NCI-H69 (cell line): ENCODE measurements around the gene SEMA4D.
A peak's percentile ranks its signal among the peaks of the same experiment; 100 is the strongest.
"Not testable (repeated sequence)": the region's sequence is repeated elsewhere in the genome, so short reads cannot be mapped to it uniquely, and the experiment has no call there.

ENCODE experiments used
- DNase-seq: peaks from one replicate; lab custom pipeline; 2025; lab: John Stamatoyannopoulos, UW

The SEMA4D gene

DNA sequence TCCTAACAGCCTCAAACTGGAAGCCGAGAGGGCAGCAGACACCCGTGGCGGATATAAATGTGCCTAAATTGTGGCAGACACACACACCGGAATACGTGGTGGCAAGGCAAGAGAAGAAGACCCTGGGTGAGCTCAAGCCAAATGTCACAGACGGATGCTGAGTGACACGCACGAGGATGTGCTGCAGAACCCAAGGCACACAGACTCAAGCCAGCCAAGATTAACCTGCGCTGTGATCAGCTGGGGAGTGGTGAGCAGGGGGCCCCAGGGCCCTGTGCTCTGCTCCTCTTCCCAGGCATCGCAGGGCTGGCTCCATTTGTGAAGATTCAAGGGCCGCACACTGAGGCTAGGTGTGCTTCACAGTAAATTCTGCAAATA lies 16.4 kb downstream of the SEMA4D start:
- no peak for DNase-seq

DNA sequence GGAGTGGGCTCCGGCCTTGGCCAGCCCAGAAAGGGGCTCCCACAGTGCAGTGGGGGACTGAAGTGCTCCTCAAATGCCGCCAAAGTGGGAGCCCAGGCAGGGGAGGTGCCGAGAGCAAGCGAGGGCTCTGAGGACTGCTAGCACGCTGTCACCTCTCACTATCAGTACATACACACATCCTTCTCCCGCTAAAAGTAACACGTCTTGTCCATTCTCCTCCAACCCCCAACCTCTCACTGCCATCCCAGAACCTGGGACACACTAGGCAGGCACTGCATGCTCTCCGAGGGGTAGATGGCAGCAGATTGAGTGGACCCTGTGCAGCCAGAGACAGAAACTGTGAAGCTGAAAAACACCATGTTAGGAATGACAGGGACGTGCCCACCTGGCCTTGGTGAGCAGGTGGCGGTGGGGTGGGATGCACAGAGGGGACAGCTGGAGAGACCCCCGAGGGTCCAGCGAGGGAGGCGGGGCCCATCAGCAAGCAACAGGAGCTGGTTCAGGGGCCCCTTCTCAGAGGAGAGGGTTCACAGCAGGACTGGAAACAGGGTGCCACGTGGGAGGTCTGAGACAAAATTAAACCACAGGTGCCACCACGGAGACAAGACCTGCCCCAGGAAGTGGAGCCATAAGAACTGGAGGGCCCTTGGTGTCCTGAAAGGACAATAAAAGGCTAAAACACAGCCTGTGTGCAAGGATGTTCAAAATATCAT lies 16.9 kb downstream of the SEMA4D start:
- no peak for DNase-seq

DNA sequence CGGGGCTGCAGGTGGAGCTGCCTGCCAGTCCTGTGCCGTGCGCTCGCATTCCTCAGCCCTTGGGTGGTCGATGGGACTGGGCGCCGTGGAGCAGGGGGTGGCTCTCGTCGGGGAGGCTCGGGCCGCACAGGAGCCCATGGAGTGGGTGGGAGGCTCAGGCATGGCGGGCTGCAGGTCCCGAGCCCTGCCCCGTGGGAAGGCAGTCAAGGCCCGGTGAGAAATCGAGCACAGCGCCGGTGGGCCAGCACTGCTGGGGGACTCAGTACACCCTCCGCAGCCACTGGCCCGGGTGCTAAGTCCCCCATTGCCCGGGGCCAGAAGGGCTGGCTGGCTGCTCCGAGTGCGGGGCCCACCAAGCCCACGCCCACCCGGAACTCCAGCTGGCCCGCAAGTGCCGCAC lies 17.5 kb downstream of the SEMA4D start:
- DNase-seq: not testable (repeated sequence)

DNA sequence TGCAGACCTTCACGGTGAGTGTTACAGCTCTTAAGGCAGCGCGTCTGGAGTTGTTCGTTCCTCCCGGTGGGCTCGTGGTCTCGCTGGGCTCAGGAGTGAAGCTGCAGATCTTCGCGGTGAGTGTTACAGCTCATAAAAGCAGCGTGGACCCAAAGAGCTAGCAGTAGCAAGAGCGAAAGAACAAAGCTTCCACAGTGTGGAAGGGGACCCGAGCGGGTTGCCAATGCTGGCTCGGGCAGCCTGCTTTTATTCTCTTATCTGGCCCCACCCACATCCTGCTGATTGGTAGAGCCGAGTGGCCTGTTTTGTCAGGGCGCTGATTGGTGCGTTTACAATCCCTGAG lies 18.3 kb downstream of the SEMA4D start:
- not testable (repeated sequence) for DNase-seq

DNA sequence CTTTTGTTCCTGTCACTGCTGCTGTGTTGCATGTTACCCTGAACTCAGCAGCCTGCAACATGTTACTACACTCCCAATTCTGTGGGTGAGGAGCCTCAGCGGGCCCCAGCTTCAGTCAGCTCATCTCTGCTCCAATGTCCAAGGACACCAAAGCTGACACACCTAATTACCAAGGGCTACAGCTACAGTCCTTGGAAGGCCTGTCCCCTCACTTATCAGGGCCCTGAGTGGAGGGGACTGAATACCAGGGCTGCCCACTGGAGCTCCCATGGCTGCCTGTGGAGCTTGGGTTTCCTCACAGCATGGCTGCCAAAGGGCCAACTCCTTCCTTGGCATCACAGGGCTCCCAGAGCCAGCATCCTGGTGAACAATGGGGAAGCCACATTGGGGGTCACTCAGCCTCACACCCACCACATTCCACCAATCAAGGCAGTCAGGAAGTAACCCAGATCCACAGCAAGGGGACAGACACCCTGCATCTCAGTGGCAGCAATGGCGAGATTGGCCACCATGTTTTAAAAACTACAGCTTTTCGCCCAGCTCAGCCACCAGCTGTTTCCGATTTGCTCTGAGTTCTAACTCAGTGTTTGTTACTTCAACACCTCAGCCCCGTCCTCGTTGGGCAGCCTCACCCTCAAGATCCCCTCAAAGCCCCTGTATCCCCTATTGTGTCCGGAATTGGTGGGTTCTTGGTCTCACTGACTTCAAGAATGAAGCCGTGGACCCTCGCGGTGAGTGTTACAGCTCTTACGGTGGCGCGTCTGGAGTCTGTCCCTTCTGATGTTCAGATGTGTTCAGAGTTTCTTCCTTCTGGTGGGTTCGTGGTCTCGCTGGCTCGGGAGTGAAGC lies 18.9 kb downstream of the SEMA4D start:
- no peak for DNase-seq

DNA sequence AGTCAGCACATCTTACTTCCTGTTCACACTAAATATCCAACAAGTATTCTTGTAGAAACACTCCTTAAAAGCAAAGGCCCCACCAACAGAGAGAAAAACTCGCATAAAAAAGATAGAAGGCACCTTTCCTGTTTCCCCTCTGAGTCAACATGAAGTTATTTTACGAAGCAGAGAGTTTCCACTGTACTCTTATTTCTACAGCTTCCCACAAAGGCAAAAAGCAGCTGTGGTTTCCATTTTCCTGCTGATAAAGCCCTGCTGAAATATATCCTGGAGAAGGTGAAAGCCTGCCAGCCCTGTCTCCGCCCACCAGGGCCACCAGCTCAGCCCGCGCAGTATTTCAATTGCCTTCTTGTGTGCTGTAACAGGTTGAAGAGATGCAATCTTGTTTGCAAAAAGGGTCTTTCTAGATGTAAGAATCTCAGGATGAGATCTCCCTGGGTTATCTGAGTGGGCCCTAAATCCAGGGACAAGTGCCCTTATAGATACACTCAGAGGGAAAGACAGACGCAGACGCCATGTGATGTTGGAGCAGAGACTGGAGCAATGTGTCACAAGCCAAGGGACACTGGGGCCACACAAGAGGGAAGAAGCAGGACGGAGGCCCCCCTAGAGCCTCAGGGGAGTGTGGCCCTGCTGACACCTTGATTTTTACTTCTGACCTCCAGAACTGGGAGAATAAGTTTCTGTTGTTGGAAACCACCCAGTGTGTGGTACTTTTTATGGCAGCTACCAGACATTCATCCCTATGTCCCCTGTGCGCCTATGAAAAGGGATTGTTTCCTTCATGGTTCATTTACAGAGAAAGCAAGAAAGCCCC lies 19.9 kb downstream of the SEMA4D start:
- DNase-seq: no peak

DNA sequence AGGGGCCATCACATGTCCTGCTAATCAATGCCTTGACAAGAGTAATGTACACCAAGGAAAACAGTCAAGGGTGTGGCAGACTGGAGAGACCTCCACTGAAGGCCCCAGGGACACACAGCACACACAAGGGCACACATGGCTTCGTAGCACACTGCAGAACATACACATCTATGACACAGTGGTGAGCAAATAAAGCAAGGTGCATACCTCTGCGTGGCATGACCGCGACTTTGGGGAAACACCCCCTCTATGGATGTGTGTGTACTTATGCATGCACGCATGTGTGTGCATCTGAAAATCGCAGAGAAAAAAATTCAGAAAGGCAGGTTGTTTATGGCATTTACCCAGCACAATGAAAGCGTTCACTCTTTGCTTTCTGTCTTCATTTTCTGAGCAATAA lies 20.5 kb downstream of the SEMA4D start:
- no peak for DNase-seq

DNA sequence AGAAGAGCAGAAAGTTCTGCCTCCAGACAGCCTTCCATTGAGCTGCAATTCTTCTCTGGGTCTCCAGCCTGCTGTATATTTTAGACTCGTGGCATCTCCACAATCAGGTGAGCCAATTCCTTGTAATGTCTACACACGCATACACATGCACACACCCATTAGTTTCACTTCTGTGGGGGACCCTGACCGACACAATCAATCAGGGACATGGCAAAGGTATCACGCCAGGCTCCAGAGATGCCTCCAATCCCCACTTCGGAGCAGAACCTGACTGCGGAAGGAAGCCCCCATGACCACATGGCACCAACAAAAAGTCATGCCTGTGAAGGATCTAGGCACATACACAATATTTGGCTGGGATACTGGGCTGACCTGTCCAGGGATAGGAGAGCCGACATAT lies 21.4 kb downstream of the SEMA4D start:
- DNase-seq: no peak

DNA sequence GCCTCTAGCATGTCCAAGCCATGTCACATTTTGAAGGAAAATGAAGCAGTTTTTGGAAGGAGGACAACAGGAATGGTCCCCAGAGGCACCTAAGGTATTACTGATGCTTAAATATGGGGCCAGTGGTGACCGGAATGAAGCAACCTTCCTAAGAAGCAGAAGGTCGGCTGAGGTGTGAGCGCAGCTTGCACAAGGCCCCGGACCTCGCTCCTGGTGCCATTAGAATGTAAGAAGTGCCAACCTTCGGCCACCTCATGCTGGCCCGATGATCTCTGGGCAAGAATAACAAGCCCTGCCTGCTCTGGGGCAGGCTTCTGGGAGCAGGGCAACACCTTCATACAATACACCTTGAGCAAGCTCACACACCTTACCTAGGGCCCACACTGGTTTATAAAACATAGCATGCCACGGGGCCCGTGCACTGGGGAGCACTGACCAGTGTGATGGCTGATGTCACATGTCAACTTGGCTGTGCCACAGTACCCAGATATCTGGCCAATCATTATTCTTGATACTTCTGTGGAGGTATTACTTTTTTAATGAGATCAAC lies 21.9 kb downstream of the SEMA4D start:
- no peak for DNase-seq

DNA sequence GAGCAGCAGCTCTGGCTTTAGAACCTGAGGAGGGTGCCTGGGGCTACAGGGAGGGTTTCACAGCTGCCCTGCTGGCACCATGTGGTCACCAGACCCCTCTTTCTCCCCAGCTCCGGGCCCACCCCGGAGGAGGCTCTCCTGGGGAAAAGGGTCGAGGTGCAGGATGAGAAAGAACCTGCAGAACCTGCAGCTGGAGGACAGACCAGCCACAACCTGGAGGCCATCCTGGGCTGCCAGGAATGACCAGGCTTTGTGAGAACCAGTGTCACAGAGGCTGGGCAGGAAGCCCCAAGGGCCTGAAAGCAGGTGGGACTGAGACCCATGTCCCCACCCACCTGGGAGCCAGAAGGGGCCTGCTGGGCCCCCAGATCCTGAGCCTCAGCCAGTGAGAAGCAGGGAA lies 23.0 kb downstream of the SEMA4D start:
- DNase-seq: peak; percentile 60

DNA sequence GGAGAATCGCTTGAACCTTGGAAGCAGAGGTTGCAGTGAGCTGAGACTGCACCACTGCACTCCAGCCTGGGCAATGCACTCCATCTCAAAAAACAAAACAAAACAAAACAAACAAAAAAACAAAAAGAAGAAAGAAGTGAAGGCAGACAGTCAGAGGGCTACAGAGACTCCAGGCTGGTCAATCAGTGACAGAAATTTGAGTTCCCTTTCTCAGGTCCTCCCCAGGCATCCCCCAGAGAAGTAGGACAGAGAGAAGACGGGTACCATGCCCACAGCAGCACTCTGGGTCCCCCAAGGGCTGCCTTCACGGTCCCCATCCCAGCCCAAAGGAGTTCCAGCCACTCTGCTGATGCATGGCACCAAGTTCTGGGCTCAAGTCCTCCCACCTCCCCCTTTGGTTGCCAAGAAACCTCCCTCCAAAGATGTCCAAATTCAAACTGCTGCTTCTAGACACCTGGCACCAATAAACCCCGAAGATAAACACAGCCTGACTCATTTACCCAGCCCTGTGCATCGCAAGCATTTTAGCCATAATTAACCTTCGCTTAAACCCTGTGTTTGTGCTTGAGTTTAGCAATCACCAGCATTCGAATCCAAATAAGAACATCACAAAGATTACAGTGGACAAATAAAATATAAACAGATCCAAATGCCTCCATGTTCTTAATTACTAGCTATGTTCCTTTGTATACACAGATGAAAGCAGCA lies 24.0 kb downstream of the SEMA4D start:
- peak; percentile 96 for DNase-seq

DNA sequence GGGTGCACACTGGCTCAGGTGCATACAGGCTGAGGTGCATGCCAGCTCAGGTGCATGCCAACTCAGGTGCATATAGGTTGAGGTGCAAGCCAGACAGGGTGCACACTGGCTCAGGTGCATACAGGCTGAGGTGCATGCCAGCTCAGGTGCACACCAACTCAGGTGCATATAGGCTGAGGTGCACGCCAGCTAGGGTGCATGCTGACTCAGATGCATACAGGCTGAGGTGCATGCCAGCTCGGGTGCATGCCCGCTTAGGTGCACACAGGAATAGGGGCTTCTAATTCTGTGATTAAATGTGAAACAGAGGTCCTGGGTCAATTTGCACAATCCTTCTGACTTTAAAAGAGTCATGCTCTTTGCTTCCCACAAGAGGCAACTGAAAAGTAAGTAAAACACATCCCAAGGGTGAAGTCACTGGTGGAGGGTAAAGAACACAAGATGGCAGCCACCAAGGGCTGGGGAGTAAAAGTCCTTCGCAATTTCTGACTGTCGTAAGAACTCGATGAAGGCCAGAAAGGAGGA lies 26.1 kb downstream of the SEMA4D start:
- DNase-seq: not testable (repeated sequence)

DNA sequence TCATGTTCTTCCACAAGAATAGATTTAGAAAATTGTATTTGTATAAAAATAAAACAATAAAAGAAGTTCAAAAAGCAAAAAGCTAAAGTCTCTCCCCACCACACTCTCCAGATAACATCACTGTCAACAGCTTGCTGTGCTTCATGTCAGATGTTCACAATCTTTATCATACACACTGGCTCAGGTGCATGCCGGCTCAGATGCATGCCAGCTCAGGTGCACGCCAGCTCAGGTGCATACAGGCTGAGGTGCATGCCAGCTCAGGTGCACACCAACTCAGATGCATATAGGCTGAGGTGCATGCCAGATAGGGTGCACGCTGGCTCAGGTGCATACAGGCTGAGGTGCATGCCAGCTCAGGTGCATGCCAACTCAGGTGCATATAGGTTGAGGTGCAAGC lies 26.5 kb downstream of the SEMA4D start:
- no peak for DNase-seq

DNA sequence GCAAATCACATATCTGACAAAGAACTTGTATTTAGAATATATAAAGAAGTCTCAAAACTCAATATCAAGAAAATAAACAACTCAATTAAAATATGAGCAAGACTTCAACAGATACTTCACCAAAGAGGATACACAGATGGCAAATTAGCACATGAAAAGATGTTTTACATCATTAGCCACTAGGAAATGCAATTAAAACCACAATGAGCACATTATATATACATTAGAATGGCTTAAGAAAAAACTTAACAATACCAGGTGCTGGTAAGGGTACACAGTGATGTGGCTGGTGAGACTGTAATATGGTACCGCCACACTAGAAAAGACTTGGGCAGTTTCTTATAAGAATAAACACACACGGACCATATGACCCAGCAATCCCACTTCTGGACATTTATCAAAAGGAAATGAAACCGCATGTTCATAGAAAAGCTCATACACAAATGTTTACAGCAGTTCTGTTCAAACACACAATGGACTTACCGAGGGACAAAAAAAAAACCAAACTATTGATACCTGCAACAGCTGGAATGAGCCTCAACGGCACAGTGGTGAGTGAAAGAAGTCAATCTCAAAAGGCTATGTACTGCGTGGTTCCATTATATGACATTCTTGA lies 27.6 kb downstream of the SEMA4D start:
- peak; percentile 88 for DNase-seq

DNA sequence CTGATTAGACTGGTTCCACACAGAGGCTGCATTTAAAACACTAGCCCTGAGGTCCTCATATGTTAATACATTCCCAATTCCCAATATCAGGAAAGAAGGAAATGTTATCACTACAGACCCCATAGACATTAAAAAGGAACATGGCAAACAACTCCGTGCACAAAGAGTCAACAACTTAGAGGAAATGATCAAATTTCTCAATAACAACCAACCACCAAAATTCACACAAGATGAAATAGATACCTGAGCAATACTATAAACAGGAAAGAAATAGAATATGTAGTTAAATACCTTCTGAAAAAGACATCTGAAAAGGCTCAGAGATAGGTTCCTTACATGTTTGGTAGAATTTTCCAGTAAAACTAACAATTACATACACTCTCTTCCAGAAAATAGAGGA lies 28.9 kb downstream of the SEMA4D start:
- DNase-seq: no peak

DNA sequence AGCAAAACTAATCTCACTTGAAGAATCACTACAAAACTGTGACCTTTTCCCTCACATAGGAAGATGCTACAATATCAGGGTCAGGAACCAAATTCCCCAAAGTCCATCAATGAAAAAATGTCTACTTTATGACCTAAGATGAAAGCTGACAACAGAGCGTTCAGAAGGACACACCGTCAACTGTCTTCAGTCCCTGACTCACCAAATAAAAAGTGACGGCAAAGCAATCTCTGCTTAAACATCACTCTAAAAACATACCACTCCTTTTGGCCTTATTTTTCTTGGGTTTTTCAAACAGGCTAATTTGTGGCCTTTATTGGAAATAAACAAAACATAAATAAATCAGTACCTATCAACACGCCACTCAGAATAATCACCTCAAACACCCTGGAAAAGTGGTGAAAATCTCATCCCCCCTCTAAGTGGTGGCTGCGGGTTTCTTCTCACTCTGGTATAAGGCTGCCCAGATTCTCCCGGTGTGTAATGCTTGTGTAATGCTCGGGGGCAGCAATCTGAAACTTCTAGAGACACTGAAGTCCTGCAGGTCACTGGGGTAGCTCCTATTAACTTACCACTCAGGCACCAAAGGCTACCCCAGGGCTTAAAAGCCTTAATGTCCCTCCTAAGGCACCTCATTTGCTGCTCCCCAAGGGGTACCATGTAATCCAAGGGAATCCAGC lies 29.5 kb downstream of the SEMA4D start:
- DNase-seq: peak; percentile 38

DNA sequence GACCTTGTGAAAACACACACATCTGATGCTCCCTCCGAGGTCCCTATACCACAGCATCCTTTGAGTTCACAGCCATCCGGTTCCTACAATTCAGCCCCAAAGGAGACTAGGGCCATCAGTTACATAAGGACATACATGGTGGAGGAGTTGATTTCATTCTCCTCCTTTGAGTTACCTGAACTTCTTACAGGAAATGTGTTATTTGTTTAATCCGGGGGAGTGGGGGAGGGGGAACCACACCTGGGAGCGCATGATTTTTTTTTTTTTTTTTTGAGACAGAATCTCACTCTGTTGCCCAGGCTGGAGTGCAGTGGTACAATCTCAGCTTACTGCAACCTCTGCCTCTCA lies 30.7 kb downstream of the SEMA4D start:
- no peak for DNase-seq

DNA sequence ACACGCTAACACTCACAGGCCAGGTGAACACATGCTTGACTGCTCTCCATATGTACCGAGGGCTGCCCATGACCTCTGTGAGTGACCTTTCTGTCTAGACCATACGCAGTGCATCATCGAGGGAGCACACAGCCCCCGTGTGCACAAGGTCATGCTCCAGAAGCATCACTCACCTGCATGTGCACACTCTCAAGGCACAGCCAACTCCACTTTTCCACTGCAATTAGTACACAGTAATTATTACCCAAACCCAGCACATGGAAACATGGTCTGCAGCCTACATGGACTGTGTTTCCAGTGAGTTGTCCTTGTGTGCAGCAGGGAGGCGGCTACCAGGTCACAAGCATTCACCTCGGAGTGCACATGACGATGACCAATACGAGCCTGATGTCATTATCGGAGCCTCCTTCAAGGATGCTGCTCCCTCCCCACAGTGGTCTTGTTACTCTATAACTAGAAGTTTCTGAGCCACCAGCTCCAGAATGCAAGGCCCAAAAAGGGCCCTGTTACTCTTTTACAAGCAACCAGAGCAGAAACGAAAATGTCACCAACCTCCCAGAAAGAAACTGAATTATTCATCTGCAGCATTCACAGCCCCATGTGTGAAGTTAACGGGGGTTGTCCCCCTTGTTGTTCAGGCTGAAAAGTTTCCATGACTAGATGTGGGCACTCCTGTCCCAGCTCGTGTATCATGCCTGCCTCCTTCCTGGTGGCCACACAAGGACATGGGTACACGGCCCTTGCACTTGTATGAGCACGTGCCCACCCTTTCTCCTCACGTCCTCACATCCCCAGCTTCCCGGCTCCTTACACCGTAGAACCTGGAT lies 31.2 kb downstream of the SEMA4D start:
- DNase-seq: peak; percentile 30

DNA sequence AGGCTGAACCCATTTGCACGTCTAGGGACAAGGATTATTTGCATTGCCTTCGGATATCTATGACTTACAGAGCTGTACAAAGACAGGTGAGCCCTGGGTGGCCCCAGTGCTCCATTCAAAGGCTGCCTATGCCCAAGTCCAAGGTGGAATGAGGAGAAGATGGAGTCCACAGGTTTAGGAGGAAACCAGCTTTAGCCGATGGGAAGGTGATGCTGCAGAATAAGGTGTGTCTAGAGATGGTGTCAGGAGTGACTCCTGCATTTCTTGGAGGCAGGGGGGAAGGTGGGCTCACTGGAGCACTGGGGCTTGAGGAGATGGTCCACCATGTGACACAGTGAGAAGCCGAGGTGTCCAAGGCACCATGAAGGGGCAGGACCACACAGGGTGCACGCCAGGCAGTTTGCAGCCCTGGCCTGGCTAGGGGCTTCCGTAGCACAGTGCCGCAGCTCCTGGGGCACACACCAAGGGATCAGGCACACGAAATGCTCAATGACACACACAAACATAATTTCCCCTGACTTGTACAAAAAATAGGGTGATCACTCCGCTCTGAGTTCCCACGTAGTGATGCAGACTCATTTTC lies 32.1 kb downstream of the SEMA4D start:
- peak; percentile 63 for DNase-seq
